T-helper 9 cell (primary cell): ENCODE data around the gene PEF1.
"Not testable (repeated sequence)": the region's sequence is repeated elsewhere in the genome, so short reads cannot be mapped to it uniquely, and the experiment has no call there.

Experiments
- DNase-seq: peaks from one replicate; pipeline ENCODE4 v3.0.0-alpha.2; 2020

PEF1 gene

GRCh38 chr1:31602081-31602480 is 42.6 kb downstream of the PEF1 start:
- no peak for DNase-seq

- no peak for DNase-seq
These were observed 44.0 kb downstream of the PEF1 start for GRCh38 chr1:31600641-31601040.

- no peak for DNase-seq
These were observed 45.7 kb downstream of the PEF1 start for GRCh38 chr1:31598980-31599379.

- DNase-seq = no peak
These were observed 48.0 kb downstream of the PEF1 start for GRCh38 chr1:31596737-31597097.

- no peak for DNase-seq
These were observed 48.6 kb downstream of the PEF1 start for GRCh38 chr1:31595836-31596736.

- DNase-seq = peak; percentile 65
These were observed 50.7 kb downstream of the PEF1 start for GRCh38 chr1:31593770-31594632.

- no peak for DNase-seq
These were observed 51.5 kb downstream of the PEF1 start for GRCh38 chr1:31593136-31593665.

- DNase-seq = no peak
These were observed 52.5 kb downstream of the PEF1 start for GRCh38 chr1:31592132-31592531.

- DNase-seq = no peak
These were observed 53.1 kb downstream of the PEF1 start for GRCh38 chr1:31591425-31592093.

- DNase-seq = no peak
These were observed 55.7 kb downstream of the PEF1 start for GRCh38 chr1:31588751-31589515.

- DNase-seq = no peak
These were observed 56.8 kb downstream of the PEF1 start for GRCh38 chr1:31587720-31588423.

GRCh38 chr1:31587328-31587699 is 57.4 kb downstream of the PEF1 start:
- not testable (repeated sequence) for DNase-seq

GRCh38 chr1:31586376-31587327 is 58.0 kb downstream of the PEF1 start:
- no peak for DNase-seq

GRCh38 chr1:31585736-31586365 is 58.8 kb downstream of the PEF1 start:
- DNase-seq = no peak

- no peak for DNase-seq
These were observed 59.6 kb downstream of the PEF1 start for GRCh38 chr1:31584869-31585735.

- DNase-seq = no peak
These were observed 60.4 kb downstream of the PEF1 start for GRCh38 chr1:31583995-31584868.

- DNase-seq = no peak
These were observed 61.3 kb downstream of the PEF1 start for GRCh38 chr1:31583082-31583994.
